ENCODE results near the gene NPDC1. TPM values are rescaled to one million over a fixed set of nuclear protein-coding genes. Genes with fewer than 3 reads are reported as not detected.

Gene NPDC1
- total and polyA plus RNA-seq, 2 of the 8 experiments (the other 6 are each of a cell fraction or from before 2014, with no cell fraction given), result 26.2 to 44.1 TPM

- TF ChIP-seq CHD7 (IDR thresholded peaks at IDR 0.05; ENCODE audit: insufficient replicate concordance, low read length), result no peak
- TF ChIP-seq BRCA1 (IDR thresholded peaks at IDR 0.05; ENCODE audit: low read depth, low read length), result no peak
- TF ChIP-seq FOSL1 (IDR thresholded peaks at IDR 0.05; ENCODE audit: insufficient read depth, low read depth, low read length), result no peak
- TF ChIP-seq TBP (IDR thresholded peaks at IDR 0.05; ENCODE audit: low read depth, low read length), result no peak
- TF ChIP-seq ZNF274 (IDR thresholded peaks at IDR 0.05; ENCODE audit: borderline replicate concordance, extremely low read depth, low read length), result no peak
- no peak for TF ChIP-seq ASH2L (IDR thresholded peaks at IDR 0.05; ENCODE audit: low read length)
- TF ChIP-seq POU5F1 (IDR thresholded peaks at IDR 0.05; ENCODE audit: low read depth, low read length), result no peak
These were observed 30.4 kb downstream of the NPDC1 start (continued) for GRCh38 chr9:137015540-137015930.
